Measurements from ENCODE around the gene MAN2C1.

The MAN2C1 gene

DNA sequence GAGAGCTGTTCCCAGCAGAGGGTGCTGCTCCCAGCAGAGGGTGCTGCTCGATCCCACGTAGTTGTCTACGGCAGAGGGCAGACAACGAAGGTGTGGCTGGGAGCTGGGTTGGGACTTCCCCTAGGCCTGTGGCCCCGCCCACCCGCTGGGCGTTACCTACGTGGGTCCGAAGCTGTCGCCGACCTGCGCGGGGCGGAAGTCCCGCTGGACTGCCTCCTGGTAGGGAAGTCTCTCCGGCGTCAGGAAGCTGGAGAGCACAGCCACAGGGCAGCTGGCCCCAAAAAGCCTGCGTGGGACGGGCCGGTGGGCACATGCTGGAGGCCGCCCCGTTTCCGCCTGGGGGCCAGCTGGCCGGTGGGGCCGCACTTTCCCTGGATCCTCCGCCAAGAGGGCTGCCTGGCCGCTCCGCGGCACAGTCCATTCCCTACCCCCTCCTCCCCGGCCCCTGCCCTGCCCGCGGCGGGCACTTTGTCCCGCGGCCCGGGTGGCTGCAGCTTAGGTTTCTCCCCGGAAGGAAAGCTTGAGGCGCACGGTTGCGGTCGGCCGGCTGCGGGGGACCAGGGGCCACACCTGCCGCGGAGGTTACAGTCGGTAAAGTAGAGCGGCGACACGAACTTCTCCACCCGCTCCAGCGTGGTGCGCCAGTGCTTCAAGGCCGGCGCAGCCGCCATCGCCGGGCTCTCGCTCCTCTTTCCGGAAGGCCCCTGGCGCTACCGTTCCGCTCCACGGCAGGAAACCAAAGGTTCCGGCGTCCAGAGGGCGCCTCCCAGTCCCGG, at the start of gene MAN2C1:
Gene MAN2C1, minus strand, starts transcription at position 695 of the 776 bp plus-strand sequence. Its CDS starts 24 bp downstream, at position 671.
- TF ChIP-seq, protein P1, sequence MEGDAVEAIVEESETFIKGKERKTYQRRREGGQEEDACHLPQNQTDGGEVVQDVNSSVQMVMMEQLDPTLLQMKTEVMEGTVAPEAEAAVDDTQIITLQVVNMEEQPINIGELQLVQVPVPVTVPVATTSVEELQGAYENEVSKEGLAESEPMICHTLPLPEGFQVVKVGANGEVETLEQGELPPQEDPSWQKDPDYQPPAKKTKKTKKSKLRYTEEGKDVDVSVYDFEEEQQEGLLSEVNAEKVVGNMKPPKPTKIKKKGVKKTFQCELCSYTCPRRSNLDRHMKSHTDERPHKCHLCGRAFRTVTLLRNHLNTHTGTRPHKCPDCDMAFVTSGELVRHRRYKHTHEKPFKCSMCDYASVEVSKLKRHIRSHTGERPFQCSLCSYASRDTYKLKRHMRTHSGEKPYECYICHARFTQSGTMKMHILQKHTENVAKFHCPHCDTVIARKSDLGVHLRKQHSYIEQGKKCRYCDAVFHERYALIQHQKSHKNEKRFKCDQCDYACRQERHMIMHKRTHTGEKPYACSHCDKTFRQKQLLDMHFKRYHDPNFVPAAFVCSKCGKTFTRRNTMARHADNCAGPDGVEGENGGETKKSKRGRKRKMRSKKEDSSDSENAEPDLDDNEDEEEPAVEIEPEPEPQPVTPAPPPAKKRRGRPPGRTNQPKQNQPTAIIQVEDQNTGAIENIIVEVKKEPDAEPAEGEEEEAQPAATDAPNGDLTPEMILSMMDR (IDR thresholded peaks at IDR 0.05): peak; percentile 91; the same call in 1 of the 2 replicates

DNA sequence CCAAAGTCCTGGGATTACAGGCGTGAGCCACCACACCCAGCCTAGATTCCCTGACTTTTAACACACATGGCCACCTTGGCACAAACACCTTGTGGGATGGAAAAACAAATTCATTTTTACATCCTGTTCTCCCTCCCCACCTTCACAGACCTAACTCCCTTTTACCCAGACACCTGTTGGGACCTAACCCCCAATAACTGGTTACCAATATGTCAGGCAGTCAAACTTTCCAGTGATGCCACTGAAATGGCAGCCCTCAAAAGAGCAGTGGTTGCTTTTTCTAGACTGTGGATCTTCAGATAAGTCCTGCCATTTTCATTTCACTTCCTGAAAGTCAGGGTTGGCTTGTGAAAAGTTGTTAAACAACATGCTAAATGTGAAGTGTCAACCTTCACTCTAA, 48.2 kb upstream of the MAN2C1 start:
- TF ChIP-seq, protein P1 (IDR thresholded peaks at IDR 0.05): no peak

DNA sequence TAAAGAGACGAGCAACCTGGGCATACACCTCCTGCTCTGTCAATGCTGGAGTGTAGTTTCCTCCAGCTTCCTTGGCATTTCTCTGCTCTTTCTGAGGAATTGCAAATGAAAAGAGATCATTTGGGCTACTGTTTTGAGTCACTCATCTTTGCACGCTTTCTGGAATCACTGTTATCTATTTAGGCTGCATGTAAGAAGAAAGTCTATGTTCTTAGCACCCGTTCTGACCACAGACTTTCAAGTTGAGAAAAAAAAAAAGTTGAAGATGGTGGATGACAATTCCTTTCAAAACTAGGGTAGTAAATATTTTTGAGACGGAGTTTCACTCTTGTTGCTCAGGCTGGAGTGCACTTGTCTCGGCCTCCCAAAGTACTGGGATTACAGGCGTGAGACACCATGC, 41.8 kb upstream of the MAN2C1 start:
- TF ChIP-seq, protein P1 (IDR thresholded peaks at IDR 0.05): no peak

DNA sequence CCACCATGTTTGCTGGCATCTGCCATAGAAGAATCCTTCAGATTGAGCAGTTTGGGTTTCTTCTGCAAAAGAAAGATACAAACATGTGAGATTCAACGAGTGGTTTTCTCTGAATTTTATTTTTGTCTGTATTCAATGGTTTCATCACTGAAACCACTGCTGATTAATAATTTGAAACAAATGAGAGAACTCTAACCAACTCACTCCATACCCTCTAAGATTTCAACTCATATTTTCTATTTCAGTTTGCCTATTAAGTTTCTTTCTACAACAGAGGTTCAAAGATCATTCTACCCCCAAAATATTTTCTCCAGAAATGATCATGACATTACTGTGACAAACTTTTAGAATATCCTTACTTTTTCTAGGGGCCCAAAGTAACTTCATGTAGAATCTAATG, 38.7 kb upstream of the MAN2C1 start:
- TF ChIP-seq, protein P1 (IDR thresholded peaks at IDR 0.05): no peak

DNA sequence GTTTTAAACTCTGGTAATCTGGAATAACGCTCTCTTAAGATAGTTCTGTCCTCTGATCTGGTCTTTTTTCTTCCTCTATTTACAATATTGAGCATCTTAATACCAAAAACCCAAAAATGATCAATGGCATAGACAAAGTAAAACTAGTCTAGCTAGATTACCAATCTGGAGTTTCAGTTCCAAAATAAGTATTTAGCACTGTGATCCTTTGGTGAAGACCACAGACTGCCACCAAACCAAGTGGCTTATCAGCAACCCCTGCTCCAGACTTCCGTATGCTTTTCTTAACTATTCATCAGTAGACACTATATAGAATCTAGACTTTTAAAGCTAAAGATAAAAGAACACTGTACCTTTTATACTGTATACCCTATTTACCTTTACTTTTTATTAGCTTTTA, 35.5 kb upstream of the MAN2C1 start:
- TF ChIP-seq, protein P1 (IDR thresholded peaks at IDR 0.05): no peak

DNA sequence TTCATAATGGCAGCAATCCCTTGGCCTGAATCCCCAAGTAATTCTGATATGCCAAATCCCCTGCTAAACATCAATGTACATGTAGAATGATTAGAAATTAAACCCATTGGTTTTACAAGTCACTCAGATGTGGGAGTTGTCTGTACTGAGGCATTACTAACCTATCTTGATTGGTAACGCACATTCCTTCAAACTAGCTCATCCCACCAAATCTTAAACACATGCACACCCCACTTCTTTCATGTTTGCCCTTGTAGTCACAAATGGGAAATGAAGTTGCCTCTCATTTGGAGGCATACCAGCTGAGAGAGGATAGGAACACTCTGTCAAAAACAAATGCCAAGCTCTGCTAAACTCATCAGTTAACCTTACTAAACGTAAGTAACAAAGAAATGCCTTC, 29.1 kb upstream of the MAN2C1 start:
- TF ChIP-seq, protein P1 (IDR thresholded peaks at IDR 0.05): no peak

DNA sequence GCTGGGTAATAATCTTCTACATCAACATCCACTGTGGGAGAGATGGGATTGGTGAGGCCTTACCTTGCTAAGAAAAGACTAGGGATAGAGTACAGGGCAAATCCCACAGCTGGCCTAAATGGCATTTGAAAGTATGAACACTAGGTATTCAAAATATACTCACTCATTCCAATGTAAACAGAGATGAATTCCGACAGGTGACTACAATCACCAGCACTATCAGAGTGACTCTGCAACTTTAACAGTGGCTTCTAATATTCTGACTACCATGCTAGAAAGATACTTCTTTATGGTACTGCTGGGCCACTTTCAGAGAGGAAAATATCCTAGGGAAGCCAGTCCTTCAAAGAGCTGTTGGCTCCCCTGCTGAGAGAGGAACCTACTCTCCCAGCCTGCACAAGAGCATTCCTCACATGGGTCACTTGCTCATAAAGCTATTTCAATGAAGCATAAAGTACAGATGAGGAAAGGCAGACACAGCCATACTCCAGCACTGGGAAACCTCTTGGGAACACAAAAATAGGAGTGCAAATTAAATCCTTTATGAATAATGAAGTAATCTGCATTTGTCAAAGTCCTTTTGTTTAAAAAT, 21.5 kb upstream of the MAN2C1 start:
- TF ChIP-seq, protein P1 (IDR thresholded peaks at IDR 0.05): no peak
